Endodermal cell (in vitro differentiated cells): ENCODE results near the gene SFT2D1. TPM values are rescaled to one million over a fixed set of nuclear protein-coding genes. Genes with fewer than 3 reads are reported as not detected.

ENCODE experiments used
- DNase-seq: peaks from one replicate; pipeline ENCODE4 v3.0.0-alpha.2; 2017
- H3K27ac ChIP-seq: 2 replicates; pipeline ENCODE4 v1.5.1; 2013; ENCODE audit warnings: mild to moderate bottlenecking, low read depth, low read length, moderate library complexity
- H3K27me3 ChIP-seq: 2 replicates; pipeline ENCODE4 v1.6.1; 2013; ENCODE audit warnings: mild to moderate bottlenecking, low read length, moderate library complexity; ENCODE audit not compliant: insufficient read depth, control insufficient read depth, poor library complexity, severe bottlenecking
- H3K36me3 ChIP-seq: 2 replicates; pipeline ENCODE4 v1.7.0; 2013; ENCODE audit warnings: mild to moderate bottlenecking, low read length, moderate library complexity; ENCODE audit not compliant: control insufficient read depth, insufficient read depth
- H3K4me1 ChIP-seq: one replicate; pipeline ENCODE4 v1.7.0; 2013; ENCODE audit warnings: low read length; ENCODE audit not compliant: control insufficient read depth, insufficient read depth
- H3K4me3 ChIP-seq: 2 replicates; pipeline ENCODE4 v1.5.1; 2013; ENCODE audit warnings: mild to moderate bottlenecking, low read length, moderate library complexity
- H3K9ac ChIP-seq: 2 replicates; pipeline ENCODE4 v1.6.1; 2013; ENCODE audit warnings: mild to moderate bottlenecking, low read length, moderate library complexity; ENCODE audit not compliant: poor library complexity, severe bottlenecking; ENCODE audit errors: extremely low read depth
- H3K9me3 ChIP-seq: 2 replicates; pipeline ENCODE4 v1.6.1; 2013; ENCODE audit warnings: mild to moderate bottlenecking, low read length, moderate library complexity; ENCODE audit not compliant: control insufficient read depth
- H3K27ac Mint-ChIP-seq: 2 replicates; pipeline ENCODE4 v1.8.0; 2020; ENCODE audit warnings: mixed read lengths
- H3K27me3 Mint-ChIP-seq: 2 replicates; pipeline ENCODE4 v1.8.0; 2021; ENCODE audit warnings: mild to moderate bottlenecking, mixed read lengths; ENCODE audit not compliant: insufficient read depth
- H3K36me3 Mint-ChIP-seq: 2 replicates; pipeline ENCODE4 v1.8.0; 2020; ENCODE audit warnings: low read depth, mixed read lengths
- H3K4me1 Mint-ChIP-seq: 2 replicates; pipeline ENCODE4 v1.8.0; 2020; ENCODE audit warnings: mixed read lengths
- H3K4me3 Mint-ChIP-seq: 2 replicates; pipeline ENCODE4 v1.8.0; 2020; ENCODE audit warnings: mild to moderate bottlenecking, moderate library complexity, mixed read lengths
- H3K9me3 Mint-ChIP-seq: 2 replicates; pipeline ENCODE4 v1.8.0; 2020; ENCODE audit warnings: mild to moderate bottlenecking, mixed read lengths
- CTCF ChIP-seq: fragments of 200-600 bp; sonication (generic); conservative IDR thresholded peaks from 2 replicates; pipeline ENCODE4 v1.5.0; 2021; ENCODE audit warnings: antibody characterized with exemption, mild to moderate bottlenecking
- WGBS, 2 experiments: methylation state at CpG; one replicate each; pipeline versions ENCODE4 v1.1.5 to v1.1.7; 2013; ENCODE audit warnings: missing lambda C conversion rate in 2 of 2, mixed read lengths in 1 of 2; ENCODE audit not compliant: insufficient coverage in 1 of 2, insufficient read length in 1 of 2; 5-methylcytosine and 5-hydroxymethylcytosine counted together
- total RNA-seq, 2 donors: library from RNA; stranded (reverse); fragmentation: NEBNext Ultra II Directional in 1 of 2; extraction: Animal tissue kit (Norgen Biotek cat#: 25700) in 1 of 2; gene quantifications; 2 replicates in 1 of 2; 3 replicates in 1 of 2; pipeline ENCODE4 v1.2.1, GENCODE V29; 2021

Gene SFT2D1
- total RNA-seq, 2 donors from 2014 or later, result 42.4 to 53.9 TPM

- H3K9me3 ChIP-seq, result no peaks in the 10 kb centered on the region
- peaks cover 5% of the 10 kb centered on the region for H3K27me3 ChIP-seq
- Mint-ChIP-seq H3K27ac (no peak overlapping the region), H3K27me3 (no peaks in the 10 kb centered on the region), H3K4me1 (no peaks in the 10 kb centered on the region), H3K9me3 (no peaks in the 10 kb centered on the region), H3K4me3 (peak overlapping the region; percentile 74), H3K36me3 (no peaks in the 10 kb centered on the region)
- peak; percentile 95 for TF ChIP-seq CTCF
- H3K9ac ChIP-seq, result peak overlapping the region; percentile 34
- H3K4me1 ChIP-seq, result no peaks in the 10 kb centered on the region
- H3K36me3 ChIP-seq, result no peaks in the 10 kb centered on the region
- peak; percentile 95 for DNase-seq
- no peak overlapping the region for H3K27ac ChIP-seq
- peak overlapping the region; percentile 93 for H3K4me3 ChIP-seq
- WGBS, 2 experiments, result 2% methylated on average over 10 to 49 of the region's 49 CpGs
Observed at GRCh38 chr6:166381733-166382499, 39.6 kb upstream of the SFT2D1 start.

- WGBS, 2 experiments, result 69 to 72% methylated on average over 6 of the region's 6 CpGs
- peaks cover 5% of the 10 kb centered on the region for H3K27me3 ChIP-seq
- no peaks in the 10 kb centered on the region for H3K4me1 ChIP-seq
- Mint-ChIP-seq H3K4me3 (peak overlapping the region; percentile 74), H3K4me1 (no peaks in the 10 kb centered on the region), H3K9me3 (no peaks in the 10 kb centered on the region), H3K36me3 (no peaks in the 10 kb centered on the region), H3K27ac (no peak overlapping the region), H3K27me3 (no peaks in the 10 kb centered on the region)
- H3K36me3 ChIP-seq, result no peaks in the 10 kb centered on the region
- peak overlapping the region; percentile 93 for H3K4me3 ChIP-seq
- H3K27ac ChIP-seq, result no peak overlapping the region
- no peak for TF ChIP-seq CTCF
- no peaks in the 10 kb centered on the region for H3K9me3 ChIP-seq
- DNase-seq, result no peak
- H3K9ac ChIP-seq, result no peak overlapping the region
Observed at GRCh38 chr6:166381381-166381732, 39.0 kb upstream of the SFT2D1 start.

DNA sequence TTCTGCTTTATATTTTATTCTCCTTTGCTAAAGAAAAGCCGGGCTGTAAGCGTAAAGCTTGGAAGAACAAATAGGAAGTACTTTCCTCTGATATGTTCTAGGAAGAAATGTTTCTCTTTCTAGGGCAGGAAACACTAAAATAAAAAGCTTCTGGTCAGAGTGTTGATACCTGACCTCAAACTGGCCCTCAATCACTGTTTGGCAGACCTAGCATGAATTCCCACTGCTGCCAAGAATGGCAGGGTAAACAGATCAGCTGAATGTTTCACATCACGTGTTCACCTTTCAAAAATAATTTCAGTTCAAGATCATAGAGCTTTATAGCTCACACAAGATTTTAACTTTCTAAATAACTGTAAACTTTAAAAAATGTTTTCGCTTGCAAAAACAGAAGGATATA is 37.5 kb upstream of the SFT2D1 start:
- H3K27ac ChIP-seq, result no peak overlapping the region
- no peaks in the 10 kb centered on the region for H3K4me1 ChIP-seq
- H3K9ac ChIP-seq, result no peak overlapping the region
- no peaks in the 10 kb centered on the region for H3K27me3 Mint-ChIP-seq
- H3K4me3 ChIP-seq, result no peak overlapping the region
- no peak for DNase-seq
- H3K9me3 Mint-ChIP-seq, result no peaks in the 10 kb centered on the region
- no peaks in the 10 kb centered on the region for H3K36me3 ChIP-seq
- no peak overlapping the region for H3K27ac Mint-ChIP-seq
- H3K9me3 ChIP-seq, result no peaks in the 10 kb centered on the region
- WGBS, 2 experiments, result 91 to 100% methylated on average over 3 to 4 of the region's 4 CpGs
- peaks cover 5% of the 10 kb centered on the region for H3K27me3 ChIP-seq
- H3K36me3 Mint-ChIP-seq, result no peaks in the 10 kb centered on the region
- H3K4me1 Mint-ChIP-seq, result no peaks in the 10 kb centered on the region
- H3K4me3 Mint-ChIP-seq, result no peak overlapping the region
- TF ChIP-seq CTCF, result no peak
